PC-3 (cell line): ENCODE measurements around the gene SAMD5. TPM values are rescaled to one million over a fixed set of nuclear protein-coding genes. Genes with fewer than 3 reads are reported as not detected.

Experiments
- ATAC-seq: fragments of 200-7000 bp; cut with Tn5 transposase; 2 replicates; pipeline ENCODE4 v1.9.1; 2020; ENCODE audit warnings: mild to moderate bottlenecking, moderate library complexity
- BruUV-seq: library from RNA; stranded (reverse); fragments of 400-500 nt; replicated peaks from 2 replicates; lab custom pipeline; 2021; lab: Mats Ljungman, UMichigan
- CTCF ChIA-PET: fragments of 300-600 bp; sonication (Branson Sonifier 250); formaldehyde crosslinking; loops from one replicate; lab custom pipeline; 2022; ENCODE audit warnings: antibody characterized with exemption; lab: Charles Lee
- POLR2A ChIA-PET: fragments of 300-600 bp; sonication (Branson Sonifier 250); formaldehyde crosslinking; loops from one replicate; lab custom pipeline; 2022; ENCODE audit warnings: antibody characterized with exemption; ENCODE audit not compliant: unreplicated experiment; lab: Charles Lee
- DNase-seq: peaks from one replicate; pipeline ENCODE4 v3.0.0-alpha.2; 2015
- H2AFZ ChIP-seq: fragments of 300-600 bp; sonication (generic); 2 replicates; pipeline ENCODE4 v1.6.0; 2016; ENCODE audit warnings: antibody characterized with exemption, low read length
- H3F3A ChIP-seq: fragments of 300-600 bp; sonication (generic); one replicate; pipeline ENCODE4 v1.6.0; 2017; ENCODE audit warnings: antibody characterized with exemption, low read length, control low read depth, mild to moderate bottlenecking; ENCODE audit not compliant: unreplicated experiment
- H3K27ac ChIP-seq: fragments of 300-600 bp; sonication (generic); 2 replicates; pipeline ENCODE4 v1.5.1; 2016; ENCODE audit warnings: mild to moderate bottlenecking, low read length
- H3K27me3 ChIP-seq: fragments of 300-600 bp; sonication (generic); 2 replicates; pipeline ENCODE4 v1.6.1; 2016; ENCODE audit warnings: low read length, mixed read lengths
- H3K36me3 ChIP-seq: fragments of 300-600 bp; sonication (generic); 2 replicates; pipeline ENCODE4 v1.6.1; 2016; ENCODE audit warnings: low read depth, mixed run types, low read length, mixed read lengths
- H3K4me1 ChIP-seq: fragments of 300-600 bp; sonication (generic); 2 replicates; pipeline ENCODE4 v1.5.1; 2016; ENCODE audit warnings: low read length; ENCODE audit not compliant: insufficient read depth
- H3K4me2 ChIP-seq: fragments of 300-600 bp; sonication (generic); 2 replicates; pipeline ENCODE4 v1.6.0; 2016; ENCODE audit warnings: low read length
- H3K4me3 ChIP-seq: fragments of 300-600 bp; sonication (generic); 2 replicates; pipeline ENCODE4 v1.5.1; 2016; ENCODE audit warnings: mild to moderate bottlenecking, low read length, mixed read lengths
- H3K79me2 ChIP-seq: fragments of 300-600 bp; sonication (generic); 2 replicates; pipeline ENCODE4 v1.6.1; 2017; ENCODE audit warnings: low read length, mixed read lengths
- H3K9ac ChIP-seq: fragments of 300-600 bp; sonication (generic); 2 replicates; pipeline ENCODE4 v1.6.0; 2016; ENCODE audit warnings: mild to moderate bottlenecking, low read length
- H3K9me2 ChIP-seq: fragments of 300-600 bp; sonication (generic); replicated peaks from 2 replicates; pipeline ENCODE4 v1.6.1; 2016; ENCODE audit warnings: mixed run types, low read length, mixed read lengths
- H3K9me3 ChIP-seq: fragments of 300-600 bp; sonication (generic); 2 replicates; pipeline ENCODE4 v1.6.1; 2016; ENCODE audit warnings: low read length, mixed read lengths
- H4K20me1 ChIP-seq: fragments of 300-600 bp; sonication (generic); 2 replicates; pipeline ENCODE4 v1.6.1; 2016; ENCODE audit warnings: low read length, mixed read lengths
- EZH2 ChIP-seq: fragments of 300-600 bp; sonication (generic); IDR thresholded peaks from one replicate; pipeline ENCODE4 v1.6.1; 2017; ENCODE audit warnings: antibody characterized with exemption, mild to moderate bottlenecking, low read length; ENCODE audit not compliant: unreplicated experiment
- EZH2phosphoT487 ChIP-seq: fragments of 300-600 bp; sonication (generic); IDR thresholded peaks from 2 replicates; pipeline ENCODE4 v1.6.1; 2018; ENCODE audit warnings: mild to moderate bottlenecking, antibody characterized with exemption, low read length, borderline replicate concordance
- intact Hi-C: fragments of 100-400 bp; cut with micrococcal nuclease; formaldehyde crosslinking; loops from 2 replicates; pipeline ENCODE4 v1.9.0; 2023
- total RNA-seq: library from RNA; depleted of rRNA; stranded (reverse); fragments of >200 nt; gene quantifications from 2 replicates; pipeline ENCODE4 v1.2.3, GENCODE V29; 2014
- TF ChIP-seq, protein P1 (sequence below): fragments of 300-600 bp; sonication (generic); conservative IDR thresholded peaks from 2 replicates; pipeline ENCODE4 v1.5.1; 2017; ENCODE audit warnings: antibody characterized with exemption, low read depth, mild to moderate bottlenecking, low read length

Gene SAMD5
- total RNA-seq, 1 experiment from 2014 or later: 1.8 TPM

GRCh38 chr6:147585256-147585655 lies 76.8 kb downstream of the SAMD5 start:
- CTCF ChIA-PET: interaction anchor here (0.5 kb wide), 1 partner anchor 78 kb away, joined by 21 read pairs; no protein-coding TSS in a partner anchor
- Histone ChIP-seq H3F3A (no peaks in the 10 kb centered on the region), H3K9me3 (no peaks in the 10 kb centered on the region), H3K9ac (no peak overlapping the region), H3K36me3 (no peaks in the 10 kb centered on the region), H3K4me2 (no peak overlapping the region), H3K4me1 (peaks cover 10% of the 10 kb centered on the region), H3K4me3 (no peak overlapping the region), H3K9me2 (no peaks in the 10 kb centered on the region), H2AFZ (no peak overlapping the region), H3K79me2 (no peaks in the 10 kb centered on the region), H3K27ac (no peak overlapping the region), H3K27me3 (no peaks in the 10 kb centered on the region), H4K20me1 (no peaks in the 10 kb centered on the region)
- TF ChIP-seq EZH2: no peak
- TF ChIP-seq, protein P1, sequence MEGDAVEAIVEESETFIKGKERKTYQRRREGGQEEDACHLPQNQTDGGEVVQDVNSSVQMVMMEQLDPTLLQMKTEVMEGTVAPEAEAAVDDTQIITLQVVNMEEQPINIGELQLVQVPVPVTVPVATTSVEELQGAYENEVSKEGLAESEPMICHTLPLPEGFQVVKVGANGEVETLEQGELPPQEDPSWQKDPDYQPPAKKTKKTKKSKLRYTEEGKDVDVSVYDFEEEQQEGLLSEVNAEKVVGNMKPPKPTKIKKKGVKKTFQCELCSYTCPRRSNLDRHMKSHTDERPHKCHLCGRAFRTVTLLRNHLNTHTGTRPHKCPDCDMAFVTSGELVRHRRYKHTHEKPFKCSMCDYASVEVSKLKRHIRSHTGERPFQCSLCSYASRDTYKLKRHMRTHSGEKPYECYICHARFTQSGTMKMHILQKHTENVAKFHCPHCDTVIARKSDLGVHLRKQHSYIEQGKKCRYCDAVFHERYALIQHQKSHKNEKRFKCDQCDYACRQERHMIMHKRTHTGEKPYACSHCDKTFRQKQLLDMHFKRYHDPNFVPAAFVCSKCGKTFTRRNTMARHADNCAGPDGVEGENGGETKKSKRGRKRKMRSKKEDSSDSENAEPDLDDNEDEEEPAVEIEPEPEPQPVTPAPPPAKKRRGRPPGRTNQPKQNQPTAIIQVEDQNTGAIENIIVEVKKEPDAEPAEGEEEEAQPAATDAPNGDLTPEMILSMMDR: 0 out of 2 replicates have a peak, but pooled peaks have one; percentile 13
- intact Hi-C loops: no loop called here
- DNase-seq (peak; percentile 40), ATAC-seq (peak; percentile 82)
- POLR2A ChIA-PET: no interaction called here
- no TSS peak for BruUV-seq

- TF ChIP-seq, protein P1: no peak
- no peak for TF ChIP-seq EZH2phosphoT487
- TF ChIP-seq EZH2: no peak
- CTCF ChIA-PET: no interaction called here
- Histone ChIP-seq H3K4me3 (no peak overlapping the region), H3K9me3 (no peaks in the 10 kb centered on the region), H3K9me2 (no peaks in the 10 kb centered on the region), H4K20me1 (no peaks in the 10 kb centered on the region), H3K36me3 (no peaks in the 10 kb centered on the region), H3K27me3 (no peaks in the 10 kb centered on the region), H2AFZ (no peak overlapping the region), H3K9ac (no peak overlapping the region), H3K79me2 (no peaks in the 10 kb centered on the region), H3K27ac (no peak overlapping the region), H3F3A (no peaks in the 10 kb centered on the region), H3K4me1 (peaks cover 7% of the 10 kb centered on the region; the same call in 1 of the 2 replicates), H3K4me2 (no peak overlapping the region)
- POLR2A ChIA-PET: no interaction called here
- peak; percentile 50 for DNase-seq
- peak; percentile 64 for ATAC-seq
- intact Hi-C loops: no loop called here
- BruUV-seq: no TSS peak
Measured at GRCh38 chr6:147586044-147586443, 77.6 kb downstream of the SAMD5 start.

DNA sequence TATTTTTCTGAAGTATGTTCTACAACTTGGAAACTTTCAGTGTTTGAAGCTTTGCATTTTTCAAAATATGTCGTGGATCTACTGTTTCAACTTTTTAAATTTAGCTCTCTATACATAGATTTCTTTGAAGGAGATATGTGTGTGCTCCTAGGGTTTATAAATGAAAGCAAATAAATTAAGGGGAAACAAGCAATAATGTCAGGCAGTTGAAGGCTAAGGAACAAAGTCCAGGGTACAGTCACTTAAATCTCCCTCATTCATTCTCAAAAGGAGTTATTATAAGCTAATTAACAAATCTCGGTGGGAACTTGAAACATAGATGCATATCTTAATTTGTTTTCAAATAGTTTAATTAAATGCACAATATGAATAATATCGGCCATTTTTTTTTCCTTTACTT lies 79.4 kb downstream of the SAMD5 start:
- no peaks in the 10 kb centered on the region for H3K9me2 ChIP-seq
- no peak overlapping the region for H3K4me2 ChIP-seq
- no peaks in the 10 kb centered on the region for H3K36me3 ChIP-seq
- no peaks in the 10 kb centered on the region for H3K9me3 ChIP-seq
- no TSS peak for BruUV-seq
- intact Hi-C loops: no loop called here
- DNase-seq (no peak), ATAC-seq (no peak)
- H3K27ac ChIP-seq: no peak overlapping the region
- H3F3A ChIP-seq: no peaks in the 10 kb centered on the region
- H3K27me3 ChIP-seq: no peaks in the 10 kb centered on the region
- no peak overlapping the region for H3K9ac ChIP-seq
- POLR2A ChIA-PET: no interaction called here
- no peak overlapping the region for H3K4me3 ChIP-seq
- H3K79me2 ChIP-seq: no peaks in the 10 kb centered on the region
- TF ChIP-seq EZH2phosphoT487: no peak
- TF ChIP-seq, protein P1: no peak
- no peak for TF ChIP-seq EZH2
- no peaks in the 10 kb centered on the region for H4K20me1 ChIP-seq
- CTCF ChIA-PET: no interaction called here
- H2AFZ ChIP-seq: no peak overlapping the region
- peaks cover 7% of the 10 kb centered on the region; the same call in 1 of the 2 replicates for H3K4me1 ChIP-seq
